ENCODE measurements around the gene GPRC5D.

The GPRC5D gene

GRCh38 chr12:12903642-12904609 lies 48.0 kb downstream of the GPRC5D start:
- DNase-seq, result no peak

DNA sequence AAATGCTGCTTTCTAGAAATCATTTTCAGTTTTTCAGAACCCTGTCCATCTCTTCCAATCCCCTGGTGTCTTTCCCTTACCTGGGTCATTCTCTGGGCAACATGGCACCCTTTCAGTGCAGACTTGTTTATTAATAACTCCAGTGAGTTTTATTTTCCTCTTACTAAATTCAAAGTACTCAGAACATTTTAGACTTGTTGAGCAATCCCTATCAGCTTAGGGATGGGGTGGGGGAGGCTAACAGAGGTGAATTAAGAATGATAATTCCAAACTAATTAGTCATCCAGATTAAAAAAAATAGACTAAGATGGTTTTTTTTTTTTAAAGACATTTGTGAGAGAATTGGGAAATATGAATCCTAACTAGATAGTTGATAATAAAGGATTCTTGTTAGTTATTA lies 49.9 kb downstream of the GPRC5D start:
- DNase-seq, result no peak

DNA sequence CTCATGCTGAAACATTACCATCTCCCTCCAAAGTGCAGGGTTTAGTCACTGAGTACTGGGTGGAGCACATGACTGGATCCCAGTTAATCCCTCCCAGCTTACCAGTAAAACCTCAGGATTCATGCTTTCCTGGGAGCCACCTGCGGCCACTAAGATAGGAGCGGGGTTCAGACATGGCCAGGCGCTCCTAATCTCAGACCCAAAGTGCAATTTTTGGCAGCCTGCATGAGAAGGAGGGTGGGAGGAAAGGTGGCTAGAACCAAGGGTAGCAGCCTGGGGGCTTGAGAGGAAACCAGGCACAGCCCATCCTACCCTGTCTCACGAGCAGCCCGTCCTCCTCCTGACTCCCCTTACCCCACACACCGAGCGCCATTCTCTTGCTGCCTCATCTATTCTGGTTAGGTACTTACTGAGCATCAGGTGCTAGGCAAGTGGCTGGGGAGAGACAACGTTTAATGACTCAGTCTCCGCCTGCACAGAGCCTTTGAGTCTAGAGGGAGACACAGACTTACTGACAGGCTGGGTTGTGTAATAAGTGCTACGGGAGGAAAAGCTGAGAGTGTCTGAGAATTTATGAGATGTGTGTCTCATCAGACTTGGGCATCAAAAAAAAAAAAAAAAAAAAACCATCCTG lies 50.7 kb downstream of the GPRC5D start:
- no peak for DNase-seq

GRCh38 chr12:12900786-12901157 lies 51.2 kb downstream of the GPRC5D start:
- no peak for DNase-seq

GRCh38 chr12:12899530-12900380 lies 52.2 kb downstream of the GPRC5D start:
- DNase-seq, result no peak

- DNase-seq, result no peak
These were observed 53.0 kb downstream of the GPRC5D start for GRCh38 chr12:12898911-12899511.

- DNase-seq, result no peak
These were observed 53.7 kb downstream of the GPRC5D start for GRCh38 chr12:12898136-12898717.

GRCh38 chr12:12897302-12897701 lies 54.7 kb downstream of the GPRC5D start:
- DNase-seq, result no peak

DNA sequence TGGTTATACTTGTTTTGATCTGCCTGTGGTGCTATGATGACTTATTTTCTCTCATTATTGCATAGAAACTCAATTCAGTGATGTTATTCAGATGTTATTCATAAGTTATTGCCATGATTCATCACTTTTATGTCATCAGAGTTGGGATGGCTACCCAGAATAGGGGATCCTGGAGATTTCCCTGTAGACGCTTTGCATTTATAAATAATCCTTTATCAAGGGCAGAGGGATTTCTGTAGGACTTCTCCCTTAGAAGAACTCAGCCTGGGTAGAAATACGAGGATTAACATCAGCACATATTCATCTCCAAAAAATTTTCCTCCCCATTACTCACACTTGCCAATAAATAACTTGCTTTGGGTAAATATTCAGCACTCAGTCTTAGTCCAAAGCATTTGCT lies 55.7 kb downstream of the GPRC5D start:
- DNase-seq, result no peak

DNA sequence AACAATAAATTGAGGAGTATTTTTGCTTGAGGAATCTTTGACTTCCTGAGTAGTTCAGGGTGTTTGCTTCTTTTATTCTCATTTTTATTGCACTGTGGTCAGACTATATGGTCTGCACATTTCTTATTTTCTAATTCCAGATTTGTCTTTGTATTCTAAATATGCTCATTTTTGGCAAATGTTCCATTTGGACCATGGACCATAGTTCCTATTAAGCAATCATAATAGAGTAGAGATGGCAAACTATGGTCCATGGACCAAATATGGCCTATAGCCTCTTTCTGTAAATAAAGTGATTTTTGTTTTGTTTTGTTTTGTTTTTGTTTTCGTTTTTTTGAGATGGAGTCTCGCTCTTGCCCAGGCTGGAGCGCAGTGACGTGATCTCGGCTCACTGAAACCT lies 58.5 kb downstream of the GPRC5D start:
- DNase-seq, result no peak

GRCh38 chr12:12892681-12893141 lies 59.3 kb downstream of the GPRC5D start:
- no peak for DNase-seq

- no peak for DNase-seq
These were observed 60.1 kb downstream of the GPRC5D start for GRCh38 chr12:12891881-12892355.

DNA sequence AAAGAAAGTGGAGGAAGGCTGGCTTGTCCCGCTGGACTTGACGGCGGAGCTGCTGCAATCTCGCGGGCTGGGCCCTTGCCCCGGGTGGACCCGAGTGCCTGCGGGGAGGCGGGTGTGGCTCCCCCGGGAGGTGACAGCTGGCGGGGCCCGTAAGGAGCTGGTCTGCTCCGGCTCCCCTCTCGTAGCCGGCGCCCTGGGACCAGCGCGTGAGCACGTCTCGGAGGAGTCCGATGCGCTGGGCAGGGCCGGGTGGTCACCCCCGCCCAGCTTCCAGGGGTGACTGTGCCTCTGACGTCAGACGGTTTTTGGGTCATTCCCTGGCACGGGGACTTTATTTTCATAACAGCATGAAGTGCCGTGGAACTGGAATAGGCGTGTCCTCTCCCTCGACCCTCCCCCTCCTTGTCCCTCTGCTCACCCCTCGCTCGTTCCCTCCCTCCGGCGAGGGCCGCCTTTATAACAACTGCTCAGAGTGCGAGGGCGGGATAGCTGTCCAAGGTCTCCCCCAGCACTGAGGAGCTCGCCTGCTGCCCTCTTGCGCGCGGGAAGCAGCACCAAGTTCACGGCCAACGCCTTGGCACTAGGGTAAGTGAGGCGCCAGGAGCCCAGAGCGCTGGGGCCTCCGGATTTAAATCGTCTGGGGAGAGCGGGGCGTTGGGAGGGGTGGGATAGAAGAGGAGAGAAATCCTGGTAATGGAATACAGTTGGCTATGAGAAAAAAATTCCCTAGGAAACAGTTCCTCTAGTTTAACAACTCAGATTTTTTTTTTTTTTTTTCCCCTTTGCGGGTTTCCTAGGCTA lies 60.7 kb downstream of the GPRC5D start, which contains the start of gene GPRC5A:
TSS of gene GPRC5A (plus strand) at position 483 of the 801 bp plus-strand sequence. CDS start 16,688 bp downstream, outside the sequence.
- no peak for DNase-seq

Measured in activated gamma-delta T cell (primary cell).